Sigmoid colon (tissue), 4 donors: ENCODE measurements around the gene NAT9.

ENCODE experiments used
- POLR2A ChIP-seq, 2 donors: fragments of 450-650 bp; IDR thresholded peaks; one replicate each; pipeline ENCODE4 v1.6.1; 2016; ENCODE audit warnings: antibody characterized with exemption in 2 of 2, mild to moderate bottlenecking in 2 of 2, moderate library complexity in 2 of 2
- POLR2AphosphoS5 ChIP-seq, 4 donors: sonication (generic); formaldehyde crosslinking; IDR thresholded peaks; one replicate each; pipeline ENCODE4 v1.6.1; 2017; ENCODE audit warnings: antibody characterized with exemption in 4 of 4
- TF ChIP-seq, protein P1 (sequence below), 4 experiments: fragments of 450-650 bp in 3 of 4; fragments of 200-600 bp in 1 of 4; IDR thresholded peaks; one replicate each; pipeline ENCODE4 v1.5.1; 2016 to 2019; ENCODE audit warnings: antibody characterized with exemption in 4 of 4, mild to moderate bottlenecking in 3 of 4, moderate library complexity in 2 of 4

GRCh38 chr17:74779501-74779900, 3.4 kb upstream of the NAT9 start:
- TF ChIP-seq, protein P1, sequence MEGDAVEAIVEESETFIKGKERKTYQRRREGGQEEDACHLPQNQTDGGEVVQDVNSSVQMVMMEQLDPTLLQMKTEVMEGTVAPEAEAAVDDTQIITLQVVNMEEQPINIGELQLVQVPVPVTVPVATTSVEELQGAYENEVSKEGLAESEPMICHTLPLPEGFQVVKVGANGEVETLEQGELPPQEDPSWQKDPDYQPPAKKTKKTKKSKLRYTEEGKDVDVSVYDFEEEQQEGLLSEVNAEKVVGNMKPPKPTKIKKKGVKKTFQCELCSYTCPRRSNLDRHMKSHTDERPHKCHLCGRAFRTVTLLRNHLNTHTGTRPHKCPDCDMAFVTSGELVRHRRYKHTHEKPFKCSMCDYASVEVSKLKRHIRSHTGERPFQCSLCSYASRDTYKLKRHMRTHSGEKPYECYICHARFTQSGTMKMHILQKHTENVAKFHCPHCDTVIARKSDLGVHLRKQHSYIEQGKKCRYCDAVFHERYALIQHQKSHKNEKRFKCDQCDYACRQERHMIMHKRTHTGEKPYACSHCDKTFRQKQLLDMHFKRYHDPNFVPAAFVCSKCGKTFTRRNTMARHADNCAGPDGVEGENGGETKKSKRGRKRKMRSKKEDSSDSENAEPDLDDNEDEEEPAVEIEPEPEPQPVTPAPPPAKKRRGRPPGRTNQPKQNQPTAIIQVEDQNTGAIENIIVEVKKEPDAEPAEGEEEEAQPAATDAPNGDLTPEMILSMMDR (IDR thresholded peaks at IDR 0.05), result no peak
- TF ChIP-seq POLR2A (IDR thresholded peaks at IDR 0.05), result no peak
- no peak for TF ChIP-seq POLR2AphosphoS5 (IDR thresholded peaks at IDR 0.05)
